Activated T-helper 1 cell treated with Interleukin-2 at 50 U/mL for 16 hours (primary cell): ENCODE measurements around the gene ZNF143.
"Not testable (repeated sequence)": the region's sequence is repeated elsewhere in the genome, so short reads cannot be mapped to it uniquely, and the experiment has no call there.

Experiments used
- DNase-seq: peaks from one replicate; pipeline ENCODE4 v3.0.0-alpha.2; 2020; ENCODE audit warnings: low read depth

ZNF143 gene

DNA sequence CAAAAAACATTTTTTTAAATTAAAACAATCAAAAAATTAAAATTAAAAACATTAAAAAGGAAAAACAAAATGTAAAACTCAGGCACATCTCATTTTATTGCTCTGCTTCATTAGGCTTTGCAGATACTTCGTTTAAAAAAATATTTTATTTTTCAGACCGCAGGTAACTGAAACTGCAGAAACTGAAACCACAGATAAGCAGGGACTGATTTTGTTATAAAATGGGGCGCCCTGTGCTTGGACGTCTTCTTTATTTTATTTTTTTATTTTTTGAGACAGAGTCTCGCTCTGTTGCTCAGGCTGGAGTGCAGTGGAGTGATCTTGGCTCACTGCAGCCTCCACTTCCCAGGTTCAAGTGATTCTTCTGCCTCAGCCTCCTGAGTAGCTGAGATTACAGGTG, 88.4 kb downstream of the ZNF143 start:
- not testable (repeated sequence) for DNase-seq

DNA sequence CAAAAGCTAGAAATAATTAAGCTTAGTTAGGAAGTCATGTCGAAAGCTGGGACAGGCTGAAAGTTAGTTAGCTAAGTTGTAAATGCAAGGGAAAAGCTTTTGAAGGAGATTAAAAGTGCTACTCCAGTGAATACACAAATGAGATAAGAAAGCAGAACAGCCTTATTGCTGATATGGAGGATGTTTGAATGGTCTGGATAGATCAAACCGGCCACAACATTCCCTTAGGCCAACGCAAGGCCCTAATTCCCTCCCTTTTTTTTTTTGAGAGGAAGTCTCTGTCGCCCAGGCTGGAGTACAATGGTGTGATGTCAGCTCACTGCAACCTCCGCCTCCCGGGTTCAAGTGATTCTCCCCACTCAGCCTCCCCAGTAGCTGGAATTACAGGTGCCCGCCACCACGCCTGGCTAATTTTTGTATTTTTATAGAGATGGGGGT, 89.4 kb downstream of the ZNF143 start:
- DNase-seq, result no peak

DNA sequence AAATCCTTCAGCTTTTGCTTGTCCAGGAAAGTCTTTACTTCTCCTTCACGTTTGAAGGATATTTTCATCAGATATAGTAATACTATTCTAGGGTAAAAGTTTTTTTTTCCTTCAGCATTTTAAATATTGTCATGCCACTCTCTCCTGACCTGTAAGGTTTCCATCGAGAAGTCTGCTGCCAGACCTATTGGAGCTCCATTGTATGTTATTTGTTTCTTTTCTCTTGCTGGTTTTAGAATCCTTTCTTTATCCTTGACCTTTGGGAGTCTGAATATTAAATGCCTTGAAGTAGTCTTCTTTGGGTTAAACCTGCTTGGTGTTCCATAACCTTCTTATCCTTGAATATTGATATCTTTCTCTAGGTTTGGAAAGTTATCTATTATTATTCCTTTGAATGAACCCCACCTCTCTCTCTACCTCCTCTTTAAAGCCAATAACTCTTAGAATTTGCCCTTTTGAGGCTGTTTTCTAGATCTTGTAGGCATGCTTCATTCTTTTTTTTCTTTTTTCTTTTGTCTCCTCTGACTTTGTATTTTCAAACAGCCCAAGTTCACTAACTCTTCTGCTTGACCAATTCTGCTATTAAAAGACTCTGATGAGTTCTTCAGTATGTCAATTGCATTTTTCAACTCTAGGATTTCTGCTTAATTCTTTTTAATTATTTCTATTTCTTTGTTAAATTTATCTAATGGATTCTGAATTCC, 100.6 kb downstream of the ZNF143 start:
- DNase-seq, result no peak

DNA sequence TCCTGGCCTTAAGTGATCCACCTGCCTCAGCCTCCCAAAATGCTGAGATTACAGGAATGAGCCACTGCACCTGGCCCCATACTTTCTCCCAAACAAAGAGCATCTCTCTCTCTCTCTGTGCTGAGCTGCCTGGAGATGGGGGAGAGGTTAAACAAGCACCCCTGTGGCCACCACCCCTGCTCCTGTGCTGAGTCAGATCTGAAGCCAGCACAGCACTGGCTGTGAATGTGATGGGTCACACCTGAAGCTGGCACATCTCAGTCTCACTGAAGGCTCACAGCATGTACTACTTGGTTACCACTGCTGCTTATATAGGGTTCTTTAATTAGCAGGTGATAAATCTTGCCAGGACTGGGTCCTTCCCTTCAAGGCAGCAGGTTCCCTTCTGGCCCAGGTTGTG, 101.9 kb downstream of the ZNF143 start:
- DNase-seq, result no peak

DNA sequence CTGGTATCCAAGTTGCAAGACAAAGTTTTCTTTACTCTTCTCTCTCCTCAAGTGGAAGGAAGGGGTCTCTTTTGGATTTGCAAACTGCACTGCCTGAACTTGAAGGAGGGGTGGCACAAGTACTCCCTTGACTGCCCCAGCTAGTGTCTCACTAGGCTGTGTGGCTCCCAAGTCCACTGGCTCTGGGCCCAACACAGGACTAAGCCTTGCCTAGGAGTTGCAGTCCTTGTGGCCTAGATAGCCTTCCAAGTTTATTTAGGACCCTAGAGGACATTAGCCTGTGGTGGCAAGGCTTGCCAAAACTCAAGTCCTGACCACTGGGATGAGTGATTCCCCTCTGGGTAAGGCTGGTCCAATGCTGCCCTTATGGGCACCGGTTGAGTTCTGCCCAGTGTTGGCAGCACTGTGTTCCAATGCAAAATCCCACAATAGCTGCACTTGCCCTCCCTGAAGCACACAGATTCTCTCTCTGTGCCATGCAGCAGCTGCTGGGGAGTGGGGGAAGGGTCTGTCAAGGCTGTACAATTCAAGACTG, 102.5 kb downstream of the ZNF143 start:
- DNase-seq, result no peak

DNA sequence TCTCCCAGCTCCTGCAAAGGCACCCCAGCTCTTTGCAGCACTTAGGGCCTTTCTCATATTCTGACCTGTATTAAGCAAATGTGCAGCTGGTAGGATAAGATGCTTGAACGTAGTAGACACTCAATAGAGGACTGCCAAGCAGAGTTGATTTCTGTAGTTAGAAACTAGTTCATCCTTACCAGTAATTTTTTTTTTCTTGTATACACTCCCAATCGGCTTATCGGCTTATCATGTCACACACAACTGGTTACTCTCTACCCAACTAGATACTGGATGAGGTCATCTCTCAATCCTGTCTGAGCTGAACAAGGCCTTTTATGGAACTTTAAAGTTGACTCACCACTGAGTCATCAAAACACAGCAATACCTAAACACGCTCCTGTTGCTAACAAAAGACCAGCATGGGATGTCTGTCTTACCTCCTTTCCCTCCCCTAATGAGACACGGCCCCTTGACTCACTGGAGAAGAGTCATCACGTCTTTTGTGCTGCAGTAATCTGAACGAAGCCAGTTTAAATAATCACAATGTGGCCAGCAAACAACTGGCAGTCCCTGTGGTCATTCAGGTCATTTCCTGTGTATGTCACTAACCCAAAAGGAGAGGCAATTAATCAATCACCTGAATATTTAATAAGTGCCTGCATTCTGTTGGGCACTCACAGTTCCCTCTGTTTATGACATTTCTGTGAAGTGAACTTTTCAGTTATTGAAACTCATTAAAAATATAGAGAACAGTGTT, 105.2 kb downstream of the ZNF143 start:
- peak; percentile 7 for DNase-seq

DNA sequence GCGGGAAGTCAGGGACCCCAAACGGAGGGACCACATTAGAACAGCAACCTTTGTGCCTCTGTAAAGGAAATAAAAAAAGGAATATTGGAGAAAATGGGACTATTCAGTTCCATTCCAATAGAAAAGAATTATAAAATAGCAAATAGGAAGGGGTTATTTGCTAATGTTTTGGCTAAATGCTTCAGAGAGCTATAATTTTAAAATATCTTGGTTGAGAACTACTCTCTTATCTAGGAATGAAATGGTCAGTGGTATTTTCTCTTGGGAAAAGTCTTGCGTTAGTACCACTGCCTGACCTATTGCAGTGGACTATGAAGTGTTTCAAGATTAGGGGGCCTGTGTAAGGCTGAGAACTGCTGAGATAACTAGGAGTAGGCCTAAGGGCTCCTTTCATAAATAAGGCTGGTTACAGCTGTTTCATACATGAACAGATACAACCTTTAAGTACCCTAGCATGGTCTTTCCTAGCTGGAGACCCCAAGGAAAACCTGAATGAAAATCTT, 105.8 kb downstream of the ZNF143 start:
- no peak for DNase-seq

DNA sequence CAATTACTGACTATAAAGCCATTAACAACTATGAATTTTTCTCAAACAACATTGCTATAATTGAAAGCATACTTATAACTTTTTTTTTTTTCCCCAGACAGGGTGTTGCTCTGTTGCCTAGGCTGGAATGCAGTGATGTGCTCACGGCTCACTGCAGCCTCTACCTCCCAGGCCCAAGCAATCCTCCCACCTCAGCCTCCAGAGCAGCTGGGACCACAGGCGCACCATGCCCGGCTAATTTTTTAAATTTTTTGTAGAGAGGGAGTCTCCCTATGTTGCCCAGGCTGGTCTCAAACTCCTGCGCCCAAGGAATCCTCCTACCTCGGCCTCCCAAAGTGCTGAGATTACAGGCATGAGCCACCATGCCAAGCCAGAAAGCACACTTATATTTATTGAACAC, 106.6 kb downstream of the ZNF143 start:
- no peak for DNase-seq

DNA sequence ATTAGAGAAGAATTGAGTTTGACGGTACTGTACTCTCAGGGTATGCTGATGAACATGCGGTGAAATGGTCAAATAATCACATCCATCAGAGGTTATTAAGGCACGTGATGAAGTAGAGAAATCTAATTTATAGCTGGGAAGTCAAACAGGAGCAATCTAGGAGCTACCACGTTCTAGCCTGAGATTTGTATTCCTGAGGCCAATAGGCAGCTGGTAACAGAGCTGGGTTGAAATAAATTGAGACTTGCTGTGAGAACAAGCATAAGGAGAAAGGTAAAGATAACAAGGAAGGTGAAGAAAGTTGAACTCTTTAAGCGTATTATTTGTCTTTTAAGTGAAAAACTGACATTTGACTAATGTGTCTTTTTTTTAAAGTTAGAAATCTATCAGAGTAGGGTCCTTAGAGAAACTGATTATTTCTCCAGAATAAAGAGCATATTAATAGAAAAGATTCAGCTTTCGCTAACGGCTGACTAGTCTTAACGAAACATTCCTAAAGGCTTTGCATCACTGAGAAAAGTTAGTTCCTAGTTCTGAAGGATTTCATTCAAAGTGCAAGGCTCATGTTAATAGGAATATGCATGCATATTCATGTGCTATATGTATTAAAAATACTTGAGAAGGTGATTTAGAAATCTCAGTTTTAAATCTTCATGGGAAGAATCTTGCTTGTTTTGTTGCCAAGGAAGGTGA, 107.5 kb downstream of the ZNF143 start:
- no peak for DNase-seq

DNA sequence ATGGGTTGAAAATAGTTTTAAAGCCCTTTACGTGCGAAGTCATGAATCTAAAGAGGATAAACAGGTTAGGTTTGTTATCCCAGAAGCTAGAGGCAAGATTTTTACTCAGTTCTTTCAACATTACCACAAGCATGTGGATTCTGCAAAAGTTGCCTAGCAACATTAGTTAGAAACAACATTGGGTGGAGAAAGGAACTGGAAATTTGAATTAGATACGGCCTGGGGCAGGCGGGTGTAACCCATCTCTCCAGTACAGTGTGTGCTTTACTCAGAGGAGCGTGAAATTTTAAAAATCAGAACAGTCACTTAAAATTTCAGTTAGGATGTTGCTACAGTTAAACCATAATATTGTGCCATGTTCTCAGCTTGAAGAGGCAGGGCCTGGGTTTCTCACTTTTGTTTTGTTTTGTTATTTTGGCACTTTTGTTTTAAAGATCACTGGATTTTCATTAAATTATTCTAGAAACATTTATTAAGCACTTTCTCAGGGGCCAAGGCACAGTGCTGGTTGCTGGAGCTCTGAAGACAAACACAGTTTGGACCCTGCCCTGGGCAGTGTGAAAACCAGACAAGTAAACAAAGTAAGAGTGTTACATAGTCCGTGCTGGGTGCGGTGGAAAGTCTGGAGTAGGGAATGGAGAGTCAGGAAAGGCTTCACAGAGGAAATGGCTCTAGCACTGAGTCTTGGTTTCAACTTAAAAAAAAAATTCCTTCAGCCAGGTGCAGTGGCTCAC, 108.2 kb downstream of the ZNF143 start:
- DNase-seq, result no peak

DNA sequence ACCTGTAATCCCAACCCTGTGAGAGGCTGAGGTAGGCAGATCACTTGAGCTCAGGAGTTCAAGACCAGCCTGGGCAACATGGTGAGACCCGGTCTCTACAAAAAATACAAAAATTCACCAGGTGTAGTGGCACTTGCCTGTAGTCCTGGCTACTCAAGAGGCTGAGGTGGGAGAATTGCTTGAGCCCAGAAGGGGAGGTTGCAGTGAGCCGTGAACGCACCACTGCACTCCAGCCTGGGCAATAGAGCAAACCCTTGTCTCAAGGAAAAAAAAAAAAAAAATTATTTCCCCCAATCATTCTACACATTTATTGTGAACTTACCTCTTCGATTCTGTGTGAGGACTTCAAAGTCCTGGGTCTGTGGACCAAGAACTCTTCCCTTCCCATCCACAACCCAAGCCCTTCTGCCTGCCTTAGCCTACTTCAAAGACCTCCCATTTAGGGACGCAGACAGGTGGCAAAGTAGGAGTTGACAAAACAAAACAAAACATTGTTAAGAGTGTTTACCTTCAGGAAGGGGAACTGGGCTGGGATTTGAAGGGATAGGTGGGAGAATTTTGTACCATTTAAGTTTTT, 108.9 kb downstream of the ZNF143 start:
- DNase-seq, result no peak

DNA sequence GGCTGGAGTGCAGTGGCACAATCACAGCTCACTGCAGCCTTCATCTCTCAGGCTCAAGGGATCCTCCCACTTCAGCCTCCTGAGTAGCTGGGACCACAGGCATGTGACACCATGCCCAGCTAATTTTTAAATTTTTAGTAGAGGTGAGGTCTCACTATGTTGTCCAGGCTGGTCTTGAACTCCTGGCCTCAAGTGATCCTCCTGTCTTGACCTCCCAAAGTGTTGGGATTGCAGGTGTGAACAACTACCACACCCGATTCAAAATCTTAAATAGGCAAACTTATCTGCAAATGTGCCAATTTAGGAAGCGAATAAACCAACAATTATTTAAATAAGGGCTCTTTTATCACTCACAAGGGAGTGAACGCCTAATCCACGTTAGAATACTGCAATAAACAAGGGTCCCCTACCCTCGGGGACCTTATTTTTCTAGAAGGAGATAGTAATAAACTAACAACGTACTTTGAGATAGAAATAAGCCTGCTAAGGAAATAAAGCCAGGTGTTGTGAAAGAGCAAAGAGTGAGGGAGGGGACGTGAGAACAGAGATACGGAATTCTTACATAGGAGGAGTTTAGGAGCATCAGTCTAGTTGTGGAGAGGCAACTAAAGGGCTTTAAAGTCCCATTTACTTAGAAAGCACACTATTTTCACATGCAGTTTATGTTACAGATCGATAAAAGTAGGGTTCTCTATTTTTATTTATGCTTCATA, 109.7 kb downstream of the ZNF143 start:
- no peak for DNase-seq

DNA sequence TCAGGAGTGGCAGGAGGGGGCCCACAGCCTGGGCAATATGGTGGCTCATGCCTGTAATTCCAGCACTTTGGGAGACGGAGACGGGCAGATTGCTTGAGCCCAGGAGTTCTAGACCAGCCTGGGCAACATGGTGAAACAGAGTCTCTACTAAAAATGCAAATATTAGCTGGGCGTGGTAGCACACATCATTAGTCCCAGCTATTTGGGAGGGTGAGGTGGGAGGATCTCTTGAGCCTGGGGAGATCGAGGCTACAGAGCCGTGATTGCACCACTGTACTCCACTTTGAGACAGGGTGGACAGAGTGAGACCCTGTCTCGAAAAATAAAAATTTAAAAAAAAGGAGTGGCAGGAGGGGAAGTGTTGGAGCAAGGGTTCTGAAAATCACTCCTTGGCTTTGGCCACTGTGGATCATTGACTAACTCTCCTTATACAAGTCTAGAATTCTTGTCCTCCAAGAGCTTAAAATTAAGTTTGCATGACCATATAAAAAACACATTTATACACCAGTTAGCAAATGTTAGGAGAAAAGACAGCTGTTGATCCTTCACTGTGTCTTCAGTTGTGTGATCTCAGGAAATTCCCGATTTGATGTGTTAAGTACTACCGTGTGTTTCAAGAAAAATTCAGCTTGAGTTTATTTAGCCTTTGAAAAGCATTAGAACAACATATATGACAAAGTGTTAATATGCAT, 110.4 kb downstream of the ZNF143 start:
- no peak for DNase-seq

DNA sequence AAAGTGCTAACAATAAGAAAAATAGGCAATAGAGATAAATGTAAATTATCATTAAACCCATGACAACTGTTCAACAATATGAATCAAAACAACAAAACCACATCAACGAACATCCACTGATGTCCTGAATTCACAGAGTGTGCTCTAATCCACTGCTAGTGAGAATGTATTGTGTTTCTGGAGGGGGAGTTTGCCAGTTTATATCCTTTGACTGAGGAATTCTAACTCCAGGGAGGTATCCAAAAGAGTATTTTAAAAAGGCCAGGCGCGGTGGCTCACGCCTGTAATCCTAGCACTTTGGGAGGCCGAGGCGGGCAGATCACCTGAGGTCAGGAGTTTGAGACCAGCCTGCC, 110.9 kb downstream of the ZNF143 start:
- no peak for DNase-seq

DNA sequence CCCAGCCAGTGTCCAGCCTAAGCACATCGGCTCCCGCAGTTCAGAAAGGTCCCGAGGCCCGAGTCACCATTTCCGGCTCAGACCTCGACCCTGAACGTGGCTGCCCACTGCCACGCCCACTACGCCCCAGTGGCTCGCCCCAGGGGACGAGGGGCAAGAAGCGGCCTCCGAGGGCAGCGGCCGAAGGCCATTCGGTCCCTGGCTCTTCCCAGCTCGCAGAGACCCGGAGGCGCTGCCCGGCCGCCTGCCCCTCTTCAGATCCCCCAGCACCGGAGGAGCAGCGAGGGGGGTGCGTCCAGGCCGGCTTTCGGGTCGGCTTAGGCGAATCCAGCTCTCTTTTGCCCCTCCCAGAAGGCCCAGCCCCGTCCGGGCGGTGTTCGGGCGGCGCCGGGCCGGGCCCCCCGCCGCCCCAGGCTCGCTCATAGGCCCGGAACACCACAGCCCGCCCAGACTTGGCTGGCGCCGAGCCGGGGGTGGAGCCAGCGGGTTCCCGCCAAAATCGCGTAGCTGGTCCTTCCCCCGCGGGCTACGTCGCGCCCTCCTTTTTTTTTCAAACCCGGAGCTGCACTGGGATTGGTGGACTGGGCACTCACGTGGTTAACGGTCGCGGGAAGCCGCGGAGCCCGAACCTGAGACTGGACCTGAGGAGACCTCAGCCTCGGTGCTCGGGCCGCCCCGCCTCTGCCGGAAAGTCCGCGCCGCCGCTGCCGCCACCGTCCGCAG, 112.4 kb downstream of the ZNF143 start, which contains the start of gene WEE1:
Gene WEE1, plus strand, starts transcription at position 619 of the 723 bp plus-strand sequence. CDS start 264 bp downstream, outside the sequence.
- peak; percentile 94 for DNase-seq

DNA sequence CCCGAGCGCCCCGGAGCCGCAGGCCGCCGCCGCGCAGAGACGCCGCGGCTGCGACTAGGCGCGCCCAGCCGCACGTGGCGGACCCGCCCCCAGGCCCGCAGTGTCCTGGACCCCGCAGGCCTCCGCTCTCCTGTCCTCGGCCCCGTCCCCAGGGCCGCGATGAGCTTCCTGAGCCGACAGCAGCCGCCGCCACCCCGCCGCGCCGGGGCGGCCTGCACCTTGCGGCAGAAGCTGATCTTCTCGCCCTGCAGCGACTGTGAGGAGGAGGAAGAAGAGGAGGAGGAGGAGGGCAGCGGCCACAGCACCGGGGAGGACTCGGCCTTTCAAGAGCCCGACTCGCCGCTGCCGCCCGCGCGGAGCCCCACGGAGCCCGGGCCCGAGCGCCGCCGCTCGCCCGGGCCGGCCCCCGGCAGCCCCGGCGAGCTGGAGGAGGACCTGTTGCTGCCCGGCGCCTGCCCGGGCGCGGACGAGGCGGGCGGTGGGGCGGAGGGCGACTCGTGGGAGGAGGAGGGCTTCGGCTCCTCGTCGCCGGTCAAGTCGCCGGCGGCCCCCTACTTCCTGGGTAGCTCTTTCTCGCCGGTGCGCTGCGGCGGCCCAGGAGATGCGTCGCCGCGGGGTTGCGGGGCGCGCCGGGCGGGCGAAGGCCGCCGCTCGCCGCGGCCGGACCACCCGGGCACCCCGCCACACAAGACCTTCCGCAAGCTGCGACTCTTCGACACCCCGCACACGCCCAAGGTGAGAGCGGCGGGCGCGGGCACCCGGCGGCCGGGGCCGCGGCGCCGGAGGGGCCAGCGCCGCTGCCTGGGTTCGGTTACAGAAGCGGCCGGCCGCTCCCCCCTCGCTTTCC, 113.2 kb downstream of the ZNF143 start:
- DNase-seq, result peak; percentile 2

DNA sequence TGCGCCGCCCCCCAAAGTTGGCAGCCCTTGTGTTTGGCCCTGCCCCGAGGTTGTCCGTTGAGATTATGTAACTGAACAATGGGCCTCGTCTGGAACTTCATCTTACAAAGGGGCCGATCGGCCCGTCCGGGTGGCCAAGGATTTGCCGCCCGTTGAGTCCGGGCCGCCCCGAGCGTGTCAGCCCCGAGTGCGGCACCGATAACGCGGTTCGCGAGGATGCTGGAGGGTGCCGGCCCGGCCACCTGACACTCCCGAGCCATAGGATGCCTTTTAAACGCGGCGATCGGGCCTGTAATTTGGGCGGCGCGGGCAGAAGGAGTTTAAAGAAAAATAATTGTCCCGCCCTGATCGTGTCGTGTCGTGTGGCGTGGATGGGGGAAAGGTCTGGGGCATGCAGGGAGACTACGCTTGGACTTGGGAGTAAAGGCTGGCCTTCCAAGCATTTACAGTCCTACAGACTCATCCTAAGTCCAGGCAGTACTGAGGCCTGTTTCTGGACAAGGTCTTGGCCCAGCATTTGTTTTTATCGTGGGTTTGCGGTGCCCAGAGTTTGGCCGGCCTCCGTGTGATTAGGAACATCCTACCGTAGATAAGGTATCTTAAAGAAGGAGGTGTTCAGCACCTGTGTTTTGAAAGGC, 113.9 kb downstream of the ZNF143 start:
- DNase-seq, result peak; percentile 2
